Karpas-422 (cell line): ENCODE data around the gene LMBRD1. TPM values are rescaled to one million over a fixed set of nuclear protein-coding genes. Genes with fewer than 3 reads are reported as not detected.
"Not testable (repeated sequence)": the region's sequence is repeated elsewhere in the genome, so short reads cannot be mapped to it uniquely, and the experiment has no call there.

Source experiments
- DNase-seq: peaks from one replicate; pipeline ENCODE4 v3.0.0-alpha.2; 2015
- H2AFZ ChIP-seq: fragments of 200-600 bp; sonication (generic); 2 replicates; pipeline ENCODE4 v1.6.1; 2014; ENCODE audit warnings: antibody characterized with exemption, low read length, mixed read lengths
- H3K27ac ChIP-seq: fragments of 200-600 bp; sonication (generic); 2 replicates; pipeline ENCODE4 v1.5.1; 2014; ENCODE audit warnings: mild to moderate bottlenecking, low read length, moderate library complexity
- H3K27me3 ChIP-seq: fragments of 200-600 bp; sonication (generic); 2 replicates; pipeline ENCODE4 v1.6.1; 2014; ENCODE audit warnings: low read length, mixed read lengths
- H3K36me3 ChIP-seq: fragments of 200-600 bp; sonication (generic); 2 replicates; pipeline ENCODE4 v1.6.1; 2014; ENCODE audit warnings: low read length, mixed read lengths; ENCODE audit not compliant: insufficient read depth
- H3K4me1 ChIP-seq: fragments of 200-600 bp; sonication (generic); 2 replicates; pipeline ENCODE4 v1.6.1; 2014; ENCODE audit warnings: mild to moderate bottlenecking, low read length, mixed read lengths
- H3K4me2 ChIP-seq: fragments of 200-600 bp; sonication (generic); 2 replicates; pipeline ENCODE4 v1.6.1; 2014; ENCODE audit warnings: low read length, low read depth, mild to moderate bottlenecking; ENCODE audit not compliant: poor library complexity, severe bottlenecking
- H3K4me3 ChIP-seq: fragments of 200-600 bp; sonication (generic); 2 replicates; pipeline ENCODE4 v1.5.1; 2014; ENCODE audit warnings: mild to moderate bottlenecking, antibody characterized with exemption, low read length, mixed read lengths
- H3K79me2 ChIP-seq: fragments of 200-600 bp; sonication (generic); 2 replicates; pipeline ENCODE4 v1.6.1; 2014; ENCODE audit warnings: mild to moderate bottlenecking, low read length, mixed read lengths
- H3K9ac ChIP-seq: fragments of 200-600 bp; sonication (generic); 2 replicates; pipeline ENCODE4 v1.6.0; 2014; ENCODE audit warnings: low read length
- H3K9me2 ChIP-seq: fragments of 200-600 bp; sonication (generic), shearing (Covaris generic); replicated peaks from 2 replicates; pipeline ENCODE4 v1.6.0; 2014; ENCODE audit warnings: mild to moderate bottlenecking, low read length, moderate library complexity; ENCODE audit not compliant: insufficient read depth
- H3K9me3 ChIP-seq: fragments of 300-700, 200-600 bp; sonication (generic); 2 replicates; pipeline ENCODE4 v1.6.1; 2014; ENCODE audit warnings: low read length, mixed read lengths
- H4K20me1 ChIP-seq: fragments of 200-600 bp; sonication (generic); 2 replicates; pipeline ENCODE4 v1.6.1; 2014; ENCODE audit warnings: mild to moderate bottlenecking, antibody characterized with exemption, low read length, low read depth; ENCODE audit not compliant: insufficient read depth
- total RNA-seq: library from RNA; depleted of rRNA; stranded (reverse); fragments of >200 nt; shearing (Covaris generic); gene quantifications from 2 replicates; pipeline ENCODE4 v1.2.3, GENCODE V29; 2014; ENCODE audit warnings: low replicate concordance

The LMBRD1 gene
- total RNA-seq, 1 experiment from 2014 or later: 53.6 TPM

DNA sequence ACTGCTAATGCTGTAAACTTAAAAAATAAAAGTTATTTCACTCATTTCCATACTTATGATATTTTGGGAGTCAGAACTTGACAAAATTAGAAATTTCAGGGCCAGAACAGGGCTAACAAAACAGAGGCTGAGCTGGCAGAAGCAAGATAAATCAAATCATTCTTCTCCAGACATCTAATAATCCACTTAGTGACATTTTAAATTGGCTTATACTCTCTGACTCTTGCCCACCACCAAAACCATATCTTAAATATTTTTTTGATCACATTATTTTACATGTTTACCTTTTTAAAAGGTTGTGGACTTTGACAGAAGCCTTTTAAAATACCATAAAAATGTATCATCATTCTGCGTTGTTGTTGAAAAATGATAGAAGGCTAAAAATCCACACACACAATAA is 116.5 kb downstream of the LMBRD1 start:
- H3K9me3 ChIP-seq: no peaks in the 10 kb centered on the region
- no peak overlapping the region for H3K27ac ChIP-seq
- no peak for DNase-seq
- no peak overlapping the region for H2AFZ ChIP-seq
- H3K9ac ChIP-seq: no peak overlapping the region
- no peaks in the 10 kb centered on the region for H3K79me2 ChIP-seq
- no peaks in the 10 kb centered on the region for H3K4me1 ChIP-seq
- no peaks in the 10 kb centered on the region for H4K20me1 ChIP-seq
- no peaks in the 10 kb centered on the region for H3K27me3 ChIP-seq
- no peak overlapping the region for H3K4me2 ChIP-seq
- no peaks in the 10 kb centered on the region for H3K9me2 ChIP-seq
- H3K4me3 ChIP-seq: no peak overlapping the region
- peaks cover 4% of the 10 kb centered on the region for H3K36me3 ChIP-seq

GRCh38 chr6:69673298-69673697 is 123.5 kb downstream of the LMBRD1 start:
- H4K20me1 ChIP-seq: no peaks in the 10 kb centered on the region
- no peaks in the 10 kb centered on the region for H3K9me2 ChIP-seq
- H3K4me2 ChIP-seq: no peak overlapping the region
- H3K27me3 ChIP-seq: no peaks in the 10 kb centered on the region
- H3K79me2 ChIP-seq: no peaks in the 10 kb centered on the region
- peaks cover 7% of the 10 kb centered on the region; the same call in 1 of the 2 replicates for H3K4me1 ChIP-seq
- DNase-seq: no peak
- no peaks in the 10 kb centered on the region for H3K9me3 ChIP-seq
- H3K27ac ChIP-seq: no peak overlapping the region
- no peak overlapping the region for H3K4me3 ChIP-seq
- no peak overlapping the region for H2AFZ ChIP-seq
- H3K36me3 ChIP-seq: peaks cover 12% of the 10 kb centered on the region
- H3K9ac ChIP-seq: no peak overlapping the region

DNA sequence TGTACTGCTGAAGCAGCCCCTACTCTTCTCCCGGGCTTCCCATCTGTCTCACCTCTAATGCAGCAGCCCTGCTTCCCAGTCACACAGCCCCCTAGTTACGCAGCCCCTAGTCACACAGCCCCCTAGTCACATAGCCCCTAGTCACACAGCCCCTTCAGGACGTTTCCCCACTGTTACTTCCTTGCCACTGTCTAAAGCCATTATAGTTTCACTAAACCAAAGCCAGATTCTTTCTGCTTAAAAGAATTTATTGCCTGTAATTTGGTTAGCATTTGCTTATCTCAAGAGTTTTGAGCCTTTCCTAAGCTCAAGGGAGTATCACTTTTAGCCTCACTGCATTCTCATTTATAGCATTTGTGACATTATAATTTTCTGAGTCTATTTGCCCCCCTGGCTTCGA is 127.9 kb downstream of the LMBRD1 start:
- H3K36me3 ChIP-seq: 0 out of 2 replicates have a peak, but pooled peaks cover 8% of the 10 kb centered on the region
- peaks cover 7% of the 10 kb centered on the region; the same call in 1 of the 2 replicates for H3K4me1 ChIP-seq
- no peak overlapping the region for H3K4me3 ChIP-seq
- H3K9me2 ChIP-seq: no peaks in the 10 kb centered on the region
- H2AFZ ChIP-seq: no peak overlapping the region
- no peak for DNase-seq
- H3K27ac ChIP-seq: no peak overlapping the region
- no peak overlapping the region for H3K4me2 ChIP-seq
- H3K79me2 ChIP-seq: no peaks in the 10 kb centered on the region
- H3K27me3 ChIP-seq: no peaks in the 10 kb centered on the region
- H4K20me1 ChIP-seq: no peaks in the 10 kb centered on the region
- no peak overlapping the region for H3K9ac ChIP-seq
- H3K9me3 ChIP-seq: no peaks in the 10 kb centered on the region

DNA sequence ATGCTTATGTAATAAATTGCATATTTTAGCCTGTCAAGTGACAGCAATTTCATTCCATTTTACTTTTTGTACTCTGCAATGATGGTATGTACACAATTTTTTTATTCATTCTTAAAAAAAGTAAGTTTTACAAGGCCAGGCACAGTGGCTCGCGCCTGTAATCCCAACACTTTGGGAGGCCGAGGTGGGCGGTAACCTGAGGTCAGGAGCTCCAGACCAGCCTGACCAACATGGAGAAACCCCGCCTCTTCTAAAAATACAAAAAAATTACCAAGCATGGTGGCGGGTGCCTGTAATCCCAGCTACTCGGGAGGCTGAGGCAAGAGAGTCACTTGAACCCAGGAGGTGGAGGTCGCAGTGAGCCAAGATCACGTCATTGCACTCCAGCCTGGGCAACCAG is 130.0 kb downstream of the LMBRD1 start:
- H3K27me3 ChIP-seq, H3K9me2 ChIP-seq, H3K4me1 ChIP-seq, H3K36me3 ChIP-seq, H3K27ac ChIP-seq, H3K9me3 ChIP-seq, H3K4me2 ChIP-seq, DNase-seq, H4K20me1 ChIP-seq, H3K4me3 ChIP-seq, H3K9ac ChIP-seq, H2AFZ ChIP-seq, H3K79me2 ChIP-seq: not testable (repeated sequence)

DNA sequence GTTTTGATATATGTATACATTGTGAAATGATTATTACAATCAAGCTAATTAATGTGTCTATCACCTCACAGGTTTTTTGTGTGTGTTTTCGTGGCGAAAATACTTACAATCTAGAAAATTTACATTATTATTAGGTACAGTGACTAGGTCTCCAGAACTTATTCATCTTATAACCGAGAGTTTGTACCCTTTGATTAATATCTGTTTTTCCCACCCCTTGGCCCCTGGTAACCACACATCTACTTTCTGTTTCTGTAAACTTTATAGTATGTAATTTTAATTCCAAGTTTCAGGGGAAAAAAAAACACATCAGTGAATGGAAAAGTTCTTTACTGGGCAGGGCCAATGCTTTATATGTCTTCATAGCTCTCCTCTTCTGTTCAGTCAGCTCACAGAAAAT is 131.4 kb downstream of the LMBRD1 start:
- H3K9me3 ChIP-seq: no peaks in the 10 kb centered on the region
- no peaks in the 10 kb centered on the region for H3K36me3 ChIP-seq

GRCh38 chr6:69664551-69664950 is 132.3 kb downstream of the LMBRD1 start:
- Histone ChIP-seq H3K27ac (no peak overlapping the region), H3K9me3 (no peaks in the 10 kb centered on the region), H3K9me2 (no peaks in the 10 kb centered on the region), H3K4me3 (no peak overlapping the region), H3K36me3 (no peaks in the 10 kb centered on the region), H3K79me2 (no peaks in the 10 kb centered on the region), H3K9ac (no peak overlapping the region), H4K20me1 (no peaks in the 10 kb centered on the region), H3K4me1 (peaks cover 6% of the 10 kb centered on the region; the same call in 1 of the 2 replicates), H2AFZ (no peak overlapping the region), H3K4me2 (no peak overlapping the region), H3K27me3 (no peaks in the 10 kb centered on the region)
- DNase-seq: no peak

More for the DNA sequence above, 131.4 kb downstream of the LMBRD1 start:
- H4K20me1 ChIP-seq: no peaks in the 10 kb centered on the region
- no peaks in the 10 kb centered on the region for H3K27me3 ChIP-seq
- H3K4me3 ChIP-seq: no peak overlapping the region
- H3K27ac ChIP-seq: no peak overlapping the region
- no peaks in the 10 kb centered on the region for H3K9me2 ChIP-seq
- peaks cover 7% of the 10 kb centered on the region; the same call in 1 of the 2 replicates for H3K4me1 ChIP-seq
- no peak for DNase-seq
- H3K9ac ChIP-seq: no peak overlapping the region
- no peak overlapping the region for H3K4me2 ChIP-seq
- H3K79me2 ChIP-seq: no peaks in the 10 kb centered on the region
- H2AFZ ChIP-seq: no peak overlapping the region

- H3K4me2 ChIP-seq: no peak overlapping the region
- no peak overlapping the region for H3K9ac ChIP-seq
- no peak overlapping the region for H2AFZ ChIP-seq
- H3K27ac ChIP-seq: no peak overlapping the region
- no peak for DNase-seq
- H3K36me3 ChIP-seq: no peaks in the 10 kb centered on the region
- no peaks in the 10 kb centered on the region for H3K4me1 ChIP-seq
- H4K20me1 ChIP-seq: no peaks in the 10 kb centered on the region
- H3K79me2 ChIP-seq: no peaks in the 10 kb centered on the region
- H3K27me3 ChIP-seq: no peaks in the 10 kb centered on the region
- H3K4me3 ChIP-seq: no peak overlapping the region
- no peaks in the 10 kb centered on the region for H3K9me3 ChIP-seq
- H3K9me2 ChIP-seq: no peaks in the 10 kb centered on the region
Measured at GRCh38 chr6:69663215-69663614, 133.6 kb downstream of the LMBRD1 start.

DNA sequence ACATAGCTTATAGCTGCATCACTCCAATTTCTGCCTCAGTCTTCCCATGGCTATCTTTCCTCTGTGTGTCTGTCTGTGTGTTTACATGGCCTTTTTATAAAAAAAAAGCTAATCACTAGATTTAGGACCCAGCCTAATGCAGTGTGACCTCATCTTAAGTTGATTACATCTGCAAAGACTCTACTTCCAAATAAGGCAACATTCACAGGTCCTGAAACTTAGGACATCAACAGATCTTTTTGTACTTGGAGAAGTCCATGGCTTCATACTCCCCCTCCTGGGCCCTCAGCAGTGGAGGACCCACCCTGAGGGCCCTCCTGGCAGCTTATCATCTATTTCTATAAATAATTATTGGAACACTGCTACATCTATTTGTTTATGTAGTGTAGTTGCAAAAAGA is 146.1 kb downstream of the LMBRD1 start:
- Histone ChIP-seq H2AFZ (no peak overlapping the region), H3K4me1 (no peaks in the 10 kb centered on the region), H3K27me3 (no peaks in the 10 kb centered on the region), H3K9me2 (no peaks in the 10 kb centered on the region; the same call in 1 of the 2 replicates), H3K27ac (no peak overlapping the region), H3K9me3 (no peaks in the 10 kb centered on the region), H3K36me3 (no peaks in the 10 kb centered on the region), H3K79me2 (no peaks in the 10 kb centered on the region), H3K9ac (no peak overlapping the region), H3K4me3 (no peak overlapping the region), H4K20me1 (no peaks in the 10 kb centered on the region), H3K4me2 (no peak overlapping the region)
- DNase-seq: no peak

DNA sequence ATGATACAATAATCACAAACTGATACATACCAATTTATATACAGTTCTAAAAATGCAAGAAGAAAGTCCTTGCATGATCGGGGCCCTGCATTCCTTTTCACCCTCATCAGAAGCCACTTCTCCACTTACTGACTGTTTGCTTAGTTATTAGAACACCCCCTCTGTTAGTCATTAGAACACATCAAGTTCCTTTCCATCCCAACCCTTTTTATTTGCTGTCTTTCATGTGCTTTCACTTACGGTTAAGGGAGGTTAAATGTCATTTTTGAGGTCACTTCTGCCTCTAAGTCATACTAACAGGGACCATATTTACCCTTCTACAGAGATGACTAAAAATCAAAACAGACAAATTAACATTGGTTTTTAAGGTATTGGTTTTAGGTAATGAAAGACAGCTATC is 149.1 kb downstream of the LMBRD1 start:
- H3K9ac ChIP-seq: no peak overlapping the region
- no peaks in the 10 kb centered on the region for H4K20me1 ChIP-seq
- H3K4me2 ChIP-seq: no peak overlapping the region
- no peak for DNase-seq
- no peaks in the 10 kb centered on the region for H3K79me2 ChIP-seq
- no peaks in the 10 kb centered on the region for H3K36me3 ChIP-seq
- no peak overlapping the region for H2AFZ ChIP-seq
- no peaks in the 10 kb centered on the region for H3K27me3 ChIP-seq
- H3K9me2 ChIP-seq: no peaks in the 10 kb centered on the region
- H3K9me3 ChIP-seq: no peaks in the 10 kb centered on the region
- no peaks in the 10 kb centered on the region for H3K4me1 ChIP-seq
- H3K27ac ChIP-seq: no peak overlapping the region
- H3K4me3 ChIP-seq: no peak overlapping the region
